DOHH2 (cell line): ENCODE results near the gene LAPTM5.

Experiments
- EZH2phosphoT487 ChIP-seq: fragments of 200-600 bp; sonication (generic); IDR thresholded peaks from 2 replicates; pipeline ENCODE4 v1.6.1; 2017; ENCODE audit warnings: borderline replicate concordance, mild to moderate bottlenecking, antibody characterized with exemption, low read length, moderate library complexity, mixed read lengths
- TF ChIP-seq, protein P1 (sequence below): fragments of 200-600 bp; sonication (generic); IDR thresholded peaks from one replicate; pipeline ENCODE4 v1.5.1; 2014; ENCODE audit warnings: antibody characterized with exemption, mild to moderate bottlenecking, low read depth, low read length; ENCODE audit not compliant: poor library complexity, severe bottlenecking

- TF ChIP-seq, protein P1, sequence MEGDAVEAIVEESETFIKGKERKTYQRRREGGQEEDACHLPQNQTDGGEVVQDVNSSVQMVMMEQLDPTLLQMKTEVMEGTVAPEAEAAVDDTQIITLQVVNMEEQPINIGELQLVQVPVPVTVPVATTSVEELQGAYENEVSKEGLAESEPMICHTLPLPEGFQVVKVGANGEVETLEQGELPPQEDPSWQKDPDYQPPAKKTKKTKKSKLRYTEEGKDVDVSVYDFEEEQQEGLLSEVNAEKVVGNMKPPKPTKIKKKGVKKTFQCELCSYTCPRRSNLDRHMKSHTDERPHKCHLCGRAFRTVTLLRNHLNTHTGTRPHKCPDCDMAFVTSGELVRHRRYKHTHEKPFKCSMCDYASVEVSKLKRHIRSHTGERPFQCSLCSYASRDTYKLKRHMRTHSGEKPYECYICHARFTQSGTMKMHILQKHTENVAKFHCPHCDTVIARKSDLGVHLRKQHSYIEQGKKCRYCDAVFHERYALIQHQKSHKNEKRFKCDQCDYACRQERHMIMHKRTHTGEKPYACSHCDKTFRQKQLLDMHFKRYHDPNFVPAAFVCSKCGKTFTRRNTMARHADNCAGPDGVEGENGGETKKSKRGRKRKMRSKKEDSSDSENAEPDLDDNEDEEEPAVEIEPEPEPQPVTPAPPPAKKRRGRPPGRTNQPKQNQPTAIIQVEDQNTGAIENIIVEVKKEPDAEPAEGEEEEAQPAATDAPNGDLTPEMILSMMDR, result no peak
- TF ChIP-seq EZH2phosphoT487, result no peak
Observed at GRCh38 chr1:30760596-30761324, 3.2 kb upstream of the LAPTM5 start.
